ENCODE measurements around the gene NGF.

GRCh38 chr1:115311474-115311989 is 26.5 kb downstream of the NGF start:
- TF ChIP-seq CTCF (IDR thresholded peaks at IDR 0.05) (no peak), ZFX (IDR thresholded peaks at IDR 0.05; ENCODE audit: borderline replicate concordance) (no peak)

Measured in 22Rv1 (cell line).